H9 (cell line): Measurements from ENCODE around the gene PCCB. TPM values are rescaled to one million over a fixed set of nuclear protein-coding genes. Genes with fewer than 3 reads are reported as not detected.
A peak's percentile ranks its signal among the peaks of the same experiment; 100 is the strongest.

Experiments used
- DNase-seq: peaks from one replicate; pipeline ENCODE4 v3.0.0-alpha.2; 2017
- H2AFZ ChIP-seq: one replicate; pipeline ENCODE4 v1.6.1; 2013; ENCODE audit warnings: mild to moderate bottlenecking, low read length, control low read depth, moderate library complexity
- H2AK5ac ChIP-seq: 2 replicates; pipeline ENCODE4 v1.6.1; 2013; ENCODE audit warnings: low read length, control low read depth, mixed read lengths; ENCODE audit not compliant: insufficient read length
- H2BK120ac ChIP-seq: one replicate; pipeline ENCODE4 v1.6.1; 2013; ENCODE audit warnings: low read depth, mild to moderate bottlenecking, low read length, control low read depth, inconsistent platforms; ENCODE audit not compliant: poor library complexity, severe bottlenecking
- H2BK12ac ChIP-seq: 2 replicates; pipeline ENCODE4 v1.6.1; 2013; ENCODE audit warnings: low read length, control low read depth, mixed read lengths, low read depth; ENCODE audit not compliant: insufficient read length
- H2BK15ac ChIP-seq: 2 replicates; pipeline ENCODE4 v1.6.1; 2013; ENCODE audit warnings: low read depth, low read length, control low read depth
- H2BK20ac ChIP-seq: one replicate; pipeline ENCODE4 v1.6.1; 2013; ENCODE audit warnings: low read depth, mild to moderate bottlenecking, low read length, control low read depth, inconsistent platforms; ENCODE audit not compliant: poor library complexity, severe bottlenecking
- H2BK5ac ChIP-seq: 2 replicates; pipeline ENCODE4 v1.6.1; 2013; ENCODE audit warnings: low read length, control low read depth, mixed read lengths; ENCODE audit not compliant: insufficient read length
- H3K14ac ChIP-seq: 2 replicates; pipeline ENCODE4 v1.6.1; 2013; ENCODE audit warnings: low read length, control low read depth; ENCODE audit not compliant: insufficient read depth
- H3K18ac ChIP-seq: 2 replicates; pipeline ENCODE4 v1.6.1; 2013; ENCODE audit warnings: low read depth, mild to moderate bottlenecking, mixed read lengths, low read length, control low read depth; ENCODE audit not compliant: insufficient read length
- H3K23ac ChIP-seq: 2 replicates; pipeline ENCODE4 v1.6.1; 2013; ENCODE audit warnings: low read length, control low read depth, mixed read lengths, low read depth; ENCODE audit not compliant: insufficient read length
- H3K23me2 ChIP-seq: 2 replicates; pipeline ENCODE4 v1.6.1; 2013; ENCODE audit warnings: low read depth, mild to moderate bottlenecking, mixed read lengths, low read length, control low read depth; ENCODE audit not compliant: insufficient read length, poor library complexity, severe bottlenecking
- H3K27ac ChIP-seq: 2 replicates; pipeline ENCODE4 v1.5.1; 2013; ENCODE audit warnings: low read length, control low read depth, mixed read lengths, low read depth; ENCODE audit not compliant: insufficient read length
- H3K27me3 ChIP-seq: 2 replicates; pipeline ENCODE4 v1.6.1; 2013; ENCODE audit warnings: low read length, control low read depth, inconsistent platforms; ENCODE audit not compliant: insufficient read depth
- H3K4ac ChIP-seq: 2 replicates; pipeline ENCODE4 v1.6.1; 2013; ENCODE audit warnings: low read depth, mild to moderate bottlenecking, control low read depth, inconsistent platforms, low read length, moderate library complexity
- H3K4me1 ChIP-seq: 2 replicates; pipeline ENCODE4 v1.6.1; 2013; ENCODE audit warnings: low read length, control low read depth, inconsistent platforms; ENCODE audit not compliant: insufficient read depth
- H3K4me2 ChIP-seq: 2 replicates; pipeline ENCODE4 v1.6.1; 2013; ENCODE audit warnings: low read length, control low read depth, mixed read lengths; ENCODE audit not compliant: insufficient read length, insufficient read depth
- H3K56ac ChIP-seq: 2 replicates; pipeline ENCODE4 v1.6.1; 2013; ENCODE audit warnings: low read depth, mild to moderate bottlenecking, mixed read lengths, low read length, control low read depth; ENCODE audit not compliant: insufficient read length
- H3K79me1 ChIP-seq: 2 replicates; pipeline ENCODE4 v1.6.1; 2013; ENCODE audit warnings: low read depth, mild to moderate bottlenecking, moderate library complexity, low read length, control low read depth, inconsistent platforms; ENCODE audit not compliant: insufficient read depth, poor library complexity, severe bottlenecking
- H3K79me2 ChIP-seq: 2 replicates; pipeline ENCODE4 v1.6.1; 2013; ENCODE audit warnings: low read length, control low read depth, inconsistent platforms; ENCODE audit not compliant: insufficient read depth
- H3K9ac ChIP-seq: 2 replicates; pipeline ENCODE4 v1.6.1; 2013; ENCODE audit warnings: low read length, control low read depth, mixed read lengths; ENCODE audit not compliant: insufficient read length; ENCODE audit errors: extremely low read depth
- H3K9me3 ChIP-seq: one replicate; pipeline ENCODE4 v1.6.1; 2013; ENCODE audit warnings: low read depth, low read length, inconsistent platforms; ENCODE audit not compliant: control insufficient read depth
- H3T11ph ChIP-seq: one replicate; pipeline ENCODE4 v1.6.1; 2013; ENCODE audit warnings: mild to moderate bottlenecking, low read length, control low read depth, inconsistent platforms
- H4K20me1 ChIP-seq: one replicate; pipeline ENCODE4 v1.6.1; 2013; ENCODE audit not compliant: control insufficient read depth, insufficient read length, insufficient read depth
- H4K5ac ChIP-seq: 2 replicates; pipeline ENCODE4 v1.6.1; 2013; ENCODE audit warnings: low read depth, mild to moderate bottlenecking, mixed read lengths, low read length, control low read depth; ENCODE audit not compliant: insufficient read length
- H4K8ac ChIP-seq: replicated peaks from 2 replicates; pipeline ENCODE4 v1.6.1; 2013; ENCODE audit warnings: low read length, control low read depth, mixed read lengths, low read depth; ENCODE audit not compliant: insufficient read length
- H4K91ac ChIP-seq: 2 replicates; pipeline ENCODE4 v1.6.1; 2013; ENCODE audit warnings: low read depth, mild to moderate bottlenecking, moderate library complexity, mixed read lengths, low read length, control low read depth; ENCODE audit not compliant: insufficient read length
- H3K27ac Mint-ChIP-seq, 3 experiments: 2 replicates in 2 of 3; 3 replicates in 1 of 3; pipeline ENCODE4 v1.8.0; 2020 to 2021; ENCODE audit warnings: mixed read lengths in 3 of 3, mild to moderate bottlenecking in 1 of 3, moderate library complexity in 1 of 3
- H3K27me3 Mint-ChIP-seq: 2 replicates; pipeline ENCODE4 v1.8.0; 2021; ENCODE audit warnings: low read depth, mild to moderate bottlenecking, moderate library complexity, mixed read lengths
- H3K36me3 Mint-ChIP-seq, 3 experiments: 2 replicates in 2 of 3; 3 replicates in 1 of 3; pipeline ENCODE4 v1.8.0; 2020 to 2021; ENCODE audit warnings: low read depth in 3 of 3, mixed read lengths in 3 of 3; ENCODE audit not compliant: insufficient read depth in 1 of 3
- H3K4me1 Mint-ChIP-seq, 2 experiments: 2 replicates each; pipeline ENCODE4 v1.8.0; 2020; ENCODE audit warnings: mixed read lengths in 2 of 2
- H3K4me3 Mint-ChIP-seq, 2 experiments: 2 replicates in 1 of 2; 3 replicates in 1 of 2; pipeline ENCODE4 v1.8.0; 2020 to 2021; ENCODE audit warnings: mild to moderate bottlenecking in 2 of 2, mixed read lengths in 2 of 2, moderate library complexity in 1 of 2
- H3K9me3 Mint-ChIP-seq, 2 experiments: 2 replicates in 1 of 2; 3 replicates in 1 of 2; pipeline ENCODE4 v1.8.0; 2020; ENCODE audit warnings: mild to moderate bottlenecking in 2 of 2, mixed read lengths in 2 of 2, moderate library complexity in 1 of 2
- CTCF ChIP-seq: fragments of 200-600 bp; sonication (generic); conservative IDR thresholded peaks from 3 replicates; pipeline ENCODE4 v1.8.0; 2021; ENCODE audit warnings: antibody characterized with exemption, mild to moderate bottlenecking
- WGBS: extraction: QIAGEN DNeasy Blood & Tissue Kit; methylation state at CpG from one replicate; pipeline ENCODE4 v1.1.7; 2013; ENCODE audit warnings: missing lambda C conversion rate, low lambda C conversion rate, mixed read lengths; ENCODE audit not compliant: insufficient read length; ENCODE audit errors: extremely low coverage; 5-methylcytosine and 5-hydroxymethylcytosine counted together
- total RNA-seq: library from RNA; stranded (reverse); gene quantifications from 2 replicates; pipeline ENCODE4 v1.2.1, GENCODE V29; 2021

Gene PCCB
- total RNA-seq, 1 experiment from 2014 or later: 68.9 TPM

- Histone ChIP-seq H3K79me2 (no peaks in the 10 kb centered on the region), H4K20me1 (no peaks in the 10 kb centered on the region), H2BK5ac (no peak overlapping the region), H2BK15ac (no peak overlapping the region), H2BK12ac (no peak overlapping the region), H4K5ac (no peak overlapping the region), H3K14ac (no peak overlapping the region), H3K23ac (no peak overlapping the region), H4K8ac (no peak overlapping the region), H2AK5ac (no peak overlapping the region), H3K4me1 (peaks cover 6% of the 10 kb centered on the region; the same call in 1 of the 2 replicates), H3K9ac (no peak overlapping the region), H2BK20ac (no peak overlapping the region), H3K9me3 (peaks cover 7% of the 10 kb centered on the region), H3K18ac (no peak overlapping the region), H3K79me1 (no peaks in the 10 kb centered on the region), H3K27me3 (no peaks in the 10 kb centered on the region), H3K23me2 (no peaks in the 10 kb centered on the region), H3K4me2 (no peak overlapping the region), H3K27ac (no peak overlapping the region), H3K56ac (no peak overlapping the region), H3T11ph (no peak overlapping the region), H3K4ac (no peak overlapping the region), H2BK120ac (no peak overlapping the region), H2AFZ (no peak overlapping the region), H4K91ac (no peak overlapping the region)
- Mint-ChIP-seq H3K36me3 (peaks cover 28 to 59% (median 36%) of the 10 kb centered on the region in 3 experiments), H3K4me3 (no peak overlapping the region), H3K27ac (peak overlapping the region; percentile 88 to 93 (median 91); a peak in 6 of 7 replicates), H3K9me3 (peaks cover 32 to 33% of the 10 kb centered on the region in 2 experiments), H3K27me3 (no peaks in the 10 kb centered on the region; the same call in 1 of the 2 replicates), H3K4me1 (peaks cover 35 to 38% of the 10 kb centered on the region in 2 experiments)
- DNase-seq: peak; percentile 91
- WGBS: no CpG with 5 or more reads among the region's 4 CpGs
- TF ChIP-seq CTCF: no peak
Observed at GRCh38 chr3:136277634-136278033, 27.5 kb downstream of the PCCB start.
